HCT116 (cell line): ENCODE results near the gene NFXL1. TPM values are rescaled to one million over a fixed set of nuclear protein-coding genes. Genes with fewer than 3 reads are reported as not detected.

Source experiments
- ATAC-seq: fragments of 200-7000 bp; cut with Tn5 transposase; 2 replicates; pipeline ENCODE4 v1.9.1; 2020; ENCODE audit warnings: mild to moderate bottlenecking, moderate library complexity
- BruUV-seq: library from RNA; stranded (reverse); fragments of 400-500 nt; replicated peaks from 2 replicates; lab custom pipeline; 2021; lab: Mats Ljungman, UMichigan
- CTCF ChIA-PET: fragments of 300-600 bp; sonication (Branson Sonifier 250); formaldehyde crosslinking; loops from one replicate; lab custom pipeline; 2021; ENCODE audit warnings: antibody characterized with exemption; lab: Charles Lee
- POLR2A ChIA-PET: fragments of 300-600, 350-600 bp; sonication (Branson Sonifier 250); formaldehyde crosslinking; loops from one replicate; lab custom pipeline; 2021; ENCODE audit warnings: antibody characterized with exemption; lab: Charles Lee
- RAD21 ChIA-PET, 2 experiments: fragments of 300-600 bp; sonication (Branson Sonifier 250); formaldehyde crosslinking; loops; one replicate each; lab custom pipeline; 2023; ENCODE audit warnings: low total read pairs in 2 of 2; ENCODE audit not compliant: uncharacterized antibody in 2 of 2, unreplicated experiment in 2 of 2, low non-redundant PET in 1 of 2; lab: Charles Lee
- DNase-seq: peaks from one replicate; pipeline ENCODE4 v3.0.0-alpha.2; 2010; ENCODE audit warnings: low read depth, low spot score
- H2AFZ ChIP-seq: fragments of 200-600 bp; shearing (Covaris generic), sonication (generic); 2 replicates; pipeline ENCODE4 v1.6.1; 2017; ENCODE audit warnings: low read depth, mixed run types, mixed read lengths, antibody characterized with exemption, low read length; ENCODE audit not compliant: poor library complexity, severe bottlenecking
- H3K27ac ChIP-seq: 2 replicates; pipeline ENCODE4 v1.5.1; 2012; ENCODE audit warnings: low read depth, low read length
- H3K27me3 ChIP-seq: fragments of 200-600 bp; sonication (generic); 2 replicates; pipeline ENCODE4 v1.6.1; 2016; ENCODE audit warnings: mixed run types, low read length, mixed read lengths; ENCODE audit not compliant: insufficient read depth
- H3K36me3 ChIP-seq, 2 experiments: fragments of 200-500 bp in 1 of 2; fragments of 200-600 bp in 1 of 2; sonication (Bioruptor generic) in 1 of 2; sonication (generic) in 1 of 2; 2 replicates each; pipeline versions ENCODE4 v1.5.1 to v1.6.1; 2014 to 2016; ENCODE audit warnings: low read length in 2 of 2, inconsistent platforms in 1 of 2, mixed read lengths in 1 of 2, mixed run types in 1 of 2; ENCODE audit not compliant: insufficient read depth in 2 of 2, control insufficient read depth in 1 of 2
- H3K4me1 ChIP-seq, 2 experiments: fragments of 200-600 bp in 1 of 2; sonication (generic) in 1 of 2; 2 replicates each; pipeline versions ENCODE4 v1.5.1 to v1.6.1; 2012 to 2017; ENCODE audit warnings: low read length in 2 of 2, inconsistent platforms in 1 of 2, mild to moderate bottlenecking in 1 of 2, mixed read lengths in 1 of 2, mixed run types in 1 of 2, moderate library complexity in 1 of 2; ENCODE audit not compliant: insufficient read depth in 2 of 2, control insufficient read depth in 1 of 2
- H3K4me2 ChIP-seq: fragments of 200-600 bp; sonication (generic); 2 replicates; pipeline ENCODE4 v1.6.1; 2017; ENCODE audit warnings: mixed run types, low read length, mixed read lengths
- H3K4me3 ChIP-seq, 2 experiments: fragments of 200-600 bp in 1 of 2; sonication (generic) in 1 of 2; replicated peaks in 1 of 2; 2 replicates each; pipeline ENCODE4 v1.5.1; 2011 to 2016; ENCODE audit warnings: low read length in 2 of 2, control low read depth in 1 of 2, low read depth in 1 of 2, mild to moderate bottlenecking in 1 of 2, mixed read lengths in 1 of 2, mixed run types in 1 of 2
- H3K79me2 ChIP-seq: fragments of 200-600 bp; sonication (generic); 2 replicates; pipeline ENCODE4 v1.6.1; 2017; ENCODE audit warnings: mild to moderate bottlenecking, mixed run types, low read length, moderate library complexity, mixed read lengths; ENCODE audit not compliant: insufficient read depth
- H3K9ac ChIP-seq: fragments of 200-600 bp; sonication (generic); 2 replicates; pipeline ENCODE4 v1.6.1; 2016; ENCODE audit warnings: low read length, mixed read lengths
- H3K9me2 ChIP-seq: fragments of 200-600 bp; sonication (generic), shearing (Covaris generic); 2 replicates; pipeline ENCODE4 v1.6.1; 2017; ENCODE audit warnings: mixed run types, mild to moderate bottlenecking, moderate library complexity; ENCODE audit not compliant: insufficient read depth
- H3K9me3 ChIP-seq, 2 experiments: fragments of 200-500 bp in 1 of 2; fragments of 200-600 bp in 1 of 2; sonication (Bioruptor generic) in 1 of 2; sonication (generic) in 1 of 2; 2 replicates each; pipeline ENCODE4 v1.6.1; 2014 to 2017; ENCODE audit warnings: low read length in 2 of 2, mixed read lengths in 2 of 2, inconsistent platforms in 1 of 2, low read depth in 1 of 2, mild to moderate bottlenecking in 1 of 2, mixed run types in 1 of 2, moderate library complexity in 1 of 2; ENCODE audit not compliant: control insufficient read depth in 1 of 2, insufficient read depth in 1 of 2
- H4K20me1 ChIP-seq: fragments of 200-600 bp; sonication (generic), shearing (Covaris generic); 2 replicates; pipeline ENCODE4 v1.6.1; 2017; ENCODE audit warnings: mixed run types, mild to moderate bottlenecking, moderate library complexity; ENCODE audit not compliant: insufficient read depth
- CBX3 ChIP-seq: IDR thresholded peaks from 2 replicates; pipeline ENCODE4 v1.6.1; 2012; ENCODE audit warnings: low read depth
- CEBPB ChIP-seq: IDR thresholded peaks from 2 replicates; pipeline ENCODE4 v1.6.1; 2012; ENCODE audit warnings: low read depth
- ELF1 ChIP-seq: IDR thresholded peaks from 2 replicates; pipeline ENCODE4 v1.6.1; 2012; ENCODE audit warnings: low read depth, borderline replicate concordance
- EZH2phosphoT487 ChIP-seq: fragments of 200-600 bp; IDR thresholded peaks from 2 replicates; pipeline ENCODE4 v1.6.1; 2018; ENCODE audit warnings: antibody characterized with exemption, borderline replicate concordance
- FOSL1 ChIP-seq: IDR thresholded peaks from 2 replicates; pipeline ENCODE4 v1.6.1; 2012; ENCODE audit warnings: low read depth
- JUND ChIP-seq: IDR thresholded peaks from 2 replicates; pipeline ENCODE4 v1.6.1; 2012
- TCF7L2 ChIP-seq: IDR thresholded peaks from 2 replicates; pipeline ENCODE4 v1.7.0; 2011; ENCODE audit warnings: borderline replicate concordance, inconsistent platforms; ENCODE audit not compliant: insufficient read depth, insufficient read length; ENCODE audit errors: extremely low read depth
- YY1 ChIP-seq: IDR thresholded peaks from 2 replicates; pipeline ENCODE4 v1.6.1; 2011; ENCODE audit warnings: low read length, low read depth, moderate library complexity, mild to moderate bottlenecking; ENCODE audit not compliant: insufficient replicate concordance; ENCODE audit errors: extremely low read depth
- ZFX ChIP-seq: fragments of 450-650 bp; IDR thresholded peaks from 2 replicates; pipeline ENCODE4 v1.6.1; 2017
- ZNF274 ChIP-seq: fragments of 200-500 bp; sonication (Bioruptor generic); IDR thresholded peaks from 2 replicates; pipeline ENCODE4 v1.6.1; 2014; ENCODE audit warnings: mild to moderate bottlenecking, low read depth, low read length, inconsistent platforms
- intact Hi-C: fragments of 100-400 bp; cut with micrococcal nuclease; formaldehyde crosslinking; loops from 2 replicates; pipeline ENCODE4 v1.10.0; 2022
- total RNA-seq: library from RNA; stranded (reverse); gene quantifications from one replicate; pipeline ENCODE4 v1.2.1, GENCODE V29; 2021; ENCODE audit not compliant: unreplicated experiment
- TF ChIP-seq, protein P1 (sequence below): IDR thresholded peaks from 2 replicates; pipeline ENCODE4 v1.6.1; 2012
- TF ChIP-seq, protein P2 (sequence below): IDR thresholded peaks from 2 replicates; pipeline ENCODE4 v1.6.1; 2012
- TF ChIP-seq, protein P3 (sequence below): IDR thresholded peaks from 2 replicates; pipeline ENCODE4 v1.6.1; 2012; ENCODE audit warnings: low read depth

The NFXL1 gene
- total RNA-seq, 1 experiment from 2014 or later = 26.8 TPM

DNA sequence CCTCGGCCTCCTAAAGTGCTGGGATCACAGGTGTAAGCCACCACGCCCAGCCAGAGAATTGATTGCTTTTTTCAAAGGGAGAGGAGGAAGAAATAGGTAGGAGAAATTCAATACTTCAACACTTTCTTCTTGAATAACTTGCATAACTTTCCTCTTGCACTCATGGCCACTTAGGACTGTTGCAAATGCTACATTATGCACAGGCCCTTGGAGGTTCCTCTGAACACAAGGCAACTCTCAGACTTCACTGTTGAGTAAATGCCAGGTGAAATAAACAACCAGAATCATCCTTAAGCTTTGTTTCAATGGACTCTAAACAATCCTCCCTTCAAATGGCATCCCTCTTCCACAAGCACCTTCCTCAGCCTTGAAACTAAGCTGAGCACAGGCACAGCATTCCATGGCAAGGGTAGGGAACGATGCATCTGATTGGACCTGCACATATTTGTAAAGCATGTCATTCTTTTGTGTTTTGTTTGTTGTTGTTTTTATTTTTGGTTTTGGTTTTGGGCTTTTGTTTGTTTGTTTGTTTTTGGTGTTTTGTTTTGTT lies 104.7 kb downstream of the NFXL1 start:
- no peaks in the 10 kb centered on the region for H3K4me1 ChIP-seq
- no peaks in the 10 kb centered on the region for H4K20me1 ChIP-seq
- H3K27ac ChIP-seq = no peak overlapping the region
- H3K9me3 ChIP-seq = no peaks in the 10 kb centered on the region
- H3K9me2 ChIP-seq = no peaks in the 10 kb centered on the region
- RAD21 ChIA-PET = no interaction called here
- CTCF ChIA-PET = no interaction called here
- H3K4me2 ChIP-seq = no peak overlapping the region
- H3K79me2 ChIP-seq = no peaks in the 10 kb centered on the region
- BruUV-seq = no TSS peak
- intact Hi-C loops = no loop called here
- H3K4me3 ChIP-seq = no peak overlapping the region
- no peaks in the 10 kb centered on the region for H3K36me3 ChIP-seq
- ATAC-seq = no peak
- no peak overlapping the region for H3K9ac ChIP-seq
- no peak for TF ChIP-seq FOSL1
- no peak for TF ChIP-seq TCF7L2
- no peak overlapping the region for H2AFZ ChIP-seq
- DNase-seq = no peak
- POLR2A ChIA-PET = no interaction called here
- H3K27me3 ChIP-seq = no peaks in the 10 kb centered on the region

DNA sequence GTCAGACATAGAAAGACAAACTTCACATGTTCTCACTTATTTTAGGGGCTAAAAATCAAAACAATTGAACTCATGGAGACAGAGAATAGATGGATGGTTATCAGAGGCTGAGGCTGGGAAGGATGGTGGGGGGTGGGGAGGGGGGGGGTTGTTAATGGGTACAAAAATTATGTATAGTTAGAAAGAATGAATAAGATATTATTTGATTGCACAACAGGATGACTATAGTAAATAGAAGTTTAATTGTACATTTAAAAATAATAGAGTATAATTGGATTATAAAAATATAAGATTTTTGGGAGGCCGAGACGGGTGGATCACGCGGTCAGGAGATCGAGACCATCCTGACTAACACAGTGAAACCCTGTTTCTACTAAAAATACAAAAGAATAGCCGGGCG lies 109.8 kb downstream of the NFXL1 start:
- H4K20me1 ChIP-seq = no peaks in the 10 kb centered on the region
- no peak overlapping the region for H3K4me3 ChIP-seq
- TF ChIP-seq EZH2phosphoT487 (no peak), ZNF274 (no peak), YY1 (no peak), CBX3 (no peak), ELF1 (no peak), ZFX (no peak), JUND (no peak), CEBPB (no peak)
- TF ChIP-seq, protein P1, sequence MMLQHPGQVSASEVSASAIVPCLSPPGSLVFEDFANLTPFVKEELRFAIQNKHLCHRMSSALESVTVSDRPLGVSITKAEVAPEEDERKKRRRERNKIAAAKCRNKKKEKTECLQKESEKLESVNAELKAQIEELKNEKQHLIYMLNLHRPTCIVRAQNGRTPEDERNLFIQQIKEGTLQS = no peak
- TF ChIP-seq, protein P2, sequence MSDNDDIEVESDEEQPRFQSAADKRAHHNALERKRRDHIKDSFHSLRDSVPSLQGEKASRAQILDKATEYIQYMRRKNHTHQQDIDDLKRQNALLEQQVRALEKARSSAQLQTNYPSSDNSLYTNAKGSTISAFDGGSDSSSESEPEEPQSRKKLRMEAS = no peak
- TF ChIP-seq, protein P3, sequence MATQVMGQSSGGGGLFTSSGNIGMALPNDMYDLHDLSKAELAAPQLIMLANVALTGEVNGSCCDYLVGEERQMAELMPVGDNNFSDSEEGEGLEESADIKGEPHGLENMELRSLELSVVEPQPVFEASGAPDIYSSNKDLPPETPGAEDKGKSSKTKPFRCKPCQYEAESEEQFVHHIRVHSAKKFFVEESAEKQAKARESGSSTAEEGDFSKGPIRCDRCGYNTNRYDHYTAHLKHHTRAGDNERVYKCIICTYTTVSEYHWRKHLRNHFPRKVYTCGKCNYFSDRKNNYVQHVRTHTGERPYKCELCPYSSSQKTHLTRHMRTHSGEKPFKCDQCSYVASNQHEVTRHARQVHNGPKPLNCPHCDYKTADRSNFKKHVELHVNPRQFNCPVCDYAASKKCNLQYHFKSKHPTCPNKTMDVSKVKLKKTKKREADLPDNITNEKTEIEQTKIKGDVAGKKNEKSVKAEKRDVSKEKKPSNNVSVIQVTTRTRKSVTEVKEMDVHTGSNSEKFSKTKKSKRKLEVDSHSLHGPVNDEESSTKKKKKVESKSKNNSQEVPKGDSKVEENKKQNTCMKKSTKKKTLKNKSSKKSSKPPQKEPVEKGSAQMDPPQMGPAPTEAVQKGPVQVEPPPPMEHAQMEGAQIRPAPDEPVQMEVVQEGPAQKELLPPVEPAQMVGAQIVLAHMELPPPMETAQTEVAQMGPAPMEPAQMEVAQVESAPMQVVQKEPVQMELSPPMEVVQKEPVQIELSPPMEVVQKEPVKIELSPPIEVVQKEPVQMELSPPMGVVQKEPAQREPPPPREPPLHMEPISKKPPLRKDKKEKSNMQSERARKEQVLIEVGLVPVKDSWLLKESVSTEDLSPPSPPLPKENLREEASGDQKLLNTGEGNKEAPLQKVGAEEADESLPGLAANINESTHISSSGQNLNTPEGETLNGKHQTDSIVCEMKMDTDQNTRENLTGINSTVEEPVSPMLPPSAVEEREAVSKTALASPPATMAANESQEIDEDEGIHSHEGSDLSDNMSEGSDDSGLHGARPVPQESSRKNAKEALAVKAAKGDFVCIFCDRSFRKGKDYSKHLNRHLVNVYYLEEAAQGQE = no peak
- TF ChIP-seq, all 23 proteins: peak for 0
- Histone ChIP-seq H3K9ac (no peak overlapping the region), H3K9me3 (no peaks in the 10 kb centered on the region), H3K9me2 (no peaks in the 10 kb centered on the region), H3K4me1 (no peaks in the 10 kb centered on the region), H3K36me3 (no peaks in the 10 kb centered on the region), H2AFZ (no peak overlapping the region), H3K27me3 (no peaks in the 10 kb centered on the region), H3K4me2 (no peak overlapping the region), H3K79me2 (no peaks in the 10 kb centered on the region), H3K27ac (no peak overlapping the region)
- ChIA-PET RAD21 (no interaction called here), POLR2A (no interaction called here), CTCF (no interaction called here)
- DNase-seq (no peak), ATAC-seq (no peak)
- no TSS peak for BruUV-seq
- intact Hi-C loops = no loop called here
